Fibroblast of peridontal ligament (primary cell): ENCODE data around the gene IL10RA.
"Not testable (repeated sequence)": the region's sequence is repeated elsewhere in the genome, so short reads cannot be mapped to it uniquely, and the experiment has no call there.

Experiments used
- DNase-seq: peaks from one replicate; pipeline ENCODE4 v3.0.0-alpha.2; 2010; ENCODE audit errors: extremely low read depth

The IL10RA gene

GRCh38 chr11:118007040-118007439 lies 20.8 kb downstream of the IL10RA start:
- no peak for DNase-seq

- DNase-seq = not testable (repeated sequence)
These were observed 21.5 kb downstream of the IL10RA start for GRCh38 chr11:118007563-118008270.

GRCh38 chr11:118008271-118008911 lies 22.2 kb downstream of the IL10RA start:
- DNase-seq = no peak

GRCh38 chr11:118009864-118010737 lies 23.9 kb downstream of the IL10RA start:
- no peak for DNase-seq

GRCh38 chr11:118010738-118011461 lies 24.7 kb downstream of the IL10RA start:
- no peak for DNase-seq

- DNase-seq = no peak
These were observed 26.0 kb downstream of the IL10RA start for GRCh38 chr11:118012083-118012669.

GRCh38 chr11:118014022-118014421 lies 27.8 kb downstream of the IL10RA start:
- DNase-seq = no peak

GRCh38 chr11:118015385-118015841 lies 29.2 kb downstream of the IL10RA start:
- no peak for DNase-seq

GRCh38 chr11:118016104-118016503 lies 29.9 kb downstream of the IL10RA start:
- no peak for DNase-seq

GRCh38 chr11:118017111-118017510 lies 30.9 kb downstream of the IL10RA start:
- DNase-seq = no peak

GRCh38 chr11:118017631-118018315 lies 31.6 kb downstream of the IL10RA start:
- DNase-seq = no peak

- no peak for DNase-seq
These were observed 32.2 kb downstream of the IL10RA start for GRCh38 chr11:118018401-118018800.

- DNase-seq = no peak
These were observed 35.0 kb downstream of the IL10RA start for GRCh38 chr11:118021146-118021545.

- no peak for DNase-seq
These were observed 41.5 kb downstream of the IL10RA start for GRCh38 chr11:118027694-118028093.

GRCh38 chr11:118028626-118029025 lies 42.4 kb downstream of the IL10RA start:
- no peak for DNase-seq

GRCh38 chr11:118033443-118033842 lies 47.2 kb downstream of the IL10RA start:
- DNase-seq = no peak

- DNase-seq = no peak
These were observed 55.9 kb downstream of the IL10RA start for GRCh38 chr11:118042141-118042540.

GRCh38 chr11:118042796-118043195 lies 56.6 kb downstream of the IL10RA start:
- DNase-seq = no peak

- DNase-seq = no peak
These were observed 59.0 kb downstream of the IL10RA start for GRCh38 chr11:118045191-118045590.

- DNase-seq = no peak
These were observed 60.1 kb downstream of the IL10RA start for GRCh38 chr11:118046051-118046963.
